ENCODE measurements around the gene TTC17.

The TTC17 gene

DNA sequence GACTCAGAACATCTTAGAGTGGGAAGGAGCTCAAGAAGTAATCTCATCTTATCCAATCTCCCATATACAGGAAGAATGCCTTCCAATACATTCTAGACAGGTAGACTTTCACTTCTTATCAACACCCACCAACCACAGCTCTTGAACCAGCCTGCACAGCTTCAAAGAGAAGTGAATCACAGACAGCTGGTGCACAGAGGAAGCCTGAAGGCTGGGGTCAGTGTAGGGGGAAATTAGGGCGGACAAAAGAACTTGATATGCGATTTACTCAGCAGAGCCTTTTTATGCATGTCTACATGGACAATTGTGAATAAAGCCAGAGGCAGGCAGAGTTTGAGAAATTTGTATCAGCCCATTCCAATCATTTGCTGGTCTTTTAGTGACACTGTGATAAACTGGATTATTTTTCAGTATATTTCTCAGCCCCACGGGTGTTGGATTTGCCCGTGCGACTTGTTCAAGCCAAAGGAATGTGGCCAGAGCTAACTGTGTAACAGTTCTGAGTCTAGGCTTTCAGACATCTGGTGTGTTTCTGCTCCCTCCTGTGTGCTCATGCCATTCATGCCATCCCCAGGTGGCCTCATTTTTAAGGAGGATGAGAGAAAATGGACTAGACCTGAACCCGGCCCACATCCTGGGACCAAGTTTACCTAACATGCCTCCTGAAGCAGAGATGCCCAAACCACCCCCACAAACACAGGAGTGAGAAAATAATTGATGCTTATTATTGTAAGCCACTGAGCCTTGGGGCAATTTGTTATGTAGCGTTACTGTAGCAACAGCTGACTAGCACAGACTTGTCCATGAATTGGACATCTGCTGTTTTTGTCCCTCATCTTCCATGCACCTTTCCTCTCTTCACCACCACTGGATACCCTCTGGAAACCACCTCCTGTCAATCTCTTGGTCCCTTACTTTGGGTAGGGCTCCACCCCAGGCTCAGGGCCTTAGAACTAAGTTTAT, 184.3 kb downstream of the TTC17 start:
- FAIRE-seq = no peak

Measured in A204.1 (cell line).